Panc1 (cell line): ENCODE data around the gene CFAP221.

Experiments
- CTCF ChIP-seq: fragments of 450-650 bp; IDR thresholded peaks from 2 replicates; pipeline ENCODE4 v1.5.1; 2017; ENCODE audit warnings: mild to moderate bottlenecking
- POLR2AphosphoS5 ChIP-seq: IDR thresholded peaks from 2 replicates; pipeline ENCODE4 v1.6.1; 2012; ENCODE audit warnings: mild to moderate bottlenecking, low read depth, low read length, moderate library complexity
- REST ChIP-seq, 2 experiments: IDR thresholded peaks; 2 replicates each; pipeline ENCODE4 v1.6.1; 2011 to 2012; ENCODE audit warnings: low read depth in 2 of 2, control low read depth in 1 of 2, low read length in 1 of 2, mild to moderate bottlenecking in 1 of 2, moderate library complexity in 1 of 2; ENCODE audit not compliant: insufficient read depth in 1 of 2
- TCF7L2 ChIP-seq: IDR thresholded peaks from 2 replicates; pipeline ENCODE4 v1.6.1; 2011; ENCODE audit warnings: mild to moderate bottlenecking, low read depth, low read length, inconsistent platforms

DNA sequence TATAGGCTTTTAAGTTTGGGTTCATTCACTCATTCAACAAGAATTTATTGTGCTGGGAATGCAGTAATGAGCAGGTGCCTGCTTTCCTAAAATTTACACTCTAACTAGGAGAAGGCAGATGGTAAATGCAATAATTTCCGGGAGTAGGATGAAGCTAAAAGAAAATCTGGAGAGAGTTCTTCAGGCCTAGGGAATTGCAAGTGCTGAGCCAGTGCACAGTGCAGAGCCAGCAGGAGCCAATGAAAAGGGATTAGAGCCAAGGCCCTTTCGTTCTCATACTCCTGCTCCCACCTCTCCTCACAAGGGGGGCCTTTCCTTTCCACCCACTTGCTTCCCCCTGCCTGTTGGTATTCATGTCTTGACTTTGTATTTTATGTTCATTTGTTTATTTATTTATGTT, 55.1 kb downstream of the CFAP221 start:
- TF ChIP-seq CTCF = no peak
- no peak for TF ChIP-seq REST (IDR thresholded peaks at IDR 0.05; ENCODE audit: insufficient read depth in 1 of 2, low read depth in 2 of 2, low read length in 1 of 2)
- TF ChIP-seq POLR2AphosphoS5 = no peak
- TF ChIP-seq TCF7L2 = no peak
